Activated CD4-positive, alpha-beta memory T cell treated with anti-CD3 and anti-CD28 coated beads, Interleukin-2, amount 10 ng/mL, durations not matched to agents 7 days and 5 days (primary cell): ENCODE data around the gene APC2. TPM values are rescaled to one million over a fixed set of nuclear protein-coding genes. Genes with fewer than 3 reads are reported as not detected.
"Not testable (repeated sequence)": the region's sequence is repeated elsewhere in the genome, so short reads cannot be mapped to it uniquely, and the experiment has no call there.

Experiments
- CTCF ChIA-PET: fragments of 350-600 bp; sonication (Branson Sonifier 250); formaldehyde crosslinking; loops from one replicate; lab custom pipeline; 2021; ENCODE audit warnings: antibody characterized with exemption, inconsistent platforms; lab: Charles Lee
- POLR2A ChIA-PET: fragments of 350-600 bp; sonication (Branson Sonifier 250); formaldehyde crosslinking; loops from one replicate; lab custom pipeline; 2021; ENCODE audit warnings: antibody characterized with exemption; lab: Charles Lee
- DNase-seq: peaks from one replicate; pipeline ENCODE4 v3.0.0-alpha.2; 2020
- H3K27ac Mint-ChIP-seq: one replicate; pipeline ENCODE4 v1.8.0; 2021; ENCODE audit warnings: mild to moderate bottlenecking, mixed read lengths
- H3K27me3 Mint-ChIP-seq: one replicate; pipeline ENCODE4 v1.8.0; 2021; ENCODE audit warnings: mixed read lengths
- H3K36me3 Mint-ChIP-seq: one replicate; pipeline ENCODE4 v1.8.0; 2021; ENCODE audit warnings: low read depth, mixed read lengths
- H3K4me1 Mint-ChIP-seq: one replicate; pipeline ENCODE4 v1.8.0; 2021; ENCODE audit warnings: mixed read lengths
- H3K4me3 Mint-ChIP-seq: one replicate; pipeline ENCODE4 v1.8.0; 2021; ENCODE audit warnings: mild to moderate bottlenecking, mixed read lengths
- H3K9me3 Mint-ChIP-seq: one replicate; pipeline ENCODE4 v1.8.0; 2021; ENCODE audit warnings: mixed read lengths
- total RNA-seq, 2 experiments: library from RNA; stranded (reverse); gene quantifications; one replicate each; pipeline ENCODE4 v1.2.3, GENCODE V29; 2021

Gene APC2
- total RNA-seq, 2 experiments from 2014 or later: 0.03 TPM; not detected in 1

DNA sequence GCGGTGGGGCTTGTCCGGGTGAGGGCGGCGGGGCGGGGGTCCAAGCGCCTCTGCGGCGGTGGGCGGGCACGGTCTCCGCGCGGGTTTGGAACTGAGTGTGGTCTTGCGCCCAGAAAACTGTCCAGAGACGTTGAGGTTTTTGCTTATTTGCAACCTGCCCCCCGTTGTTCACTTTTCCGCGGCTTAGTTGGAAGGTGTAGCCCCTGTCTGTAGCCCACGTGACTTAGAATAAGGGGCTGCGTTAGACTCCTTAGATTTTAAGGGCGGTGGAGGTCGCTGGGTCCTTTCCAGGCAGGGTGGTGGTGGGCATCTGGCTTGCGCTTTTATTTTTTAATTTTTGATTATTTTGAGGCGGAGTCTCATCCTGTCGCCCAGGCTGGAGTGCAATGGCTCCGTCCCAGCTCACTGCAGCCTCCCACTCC, 11.0 kb upstream of the APC2 start:
- DNase-seq: no peak
- peak overlapping the region; percentile 99 for H3K4me3 Mint-ChIP-seq
- ChIA-PET POLR2A (interaction anchor here (1.0 to 1.1 kb wide), 2 partner anchors 26 to 30 kb away, joined by 3 read pairs; no protein-coding TSS in a partner anchor), CTCF (no interaction called here)
- H3K36me3 Mint-ChIP-seq: peaks cover 50% of the 10 kb centered on the region
- peak overlapping the region; percentile 88 for H3K27ac Mint-ChIP-seq
- no peaks in the 10 kb centered on the region for H3K9me3 Mint-ChIP-seq
- peaks cover 39% of the 10 kb centered on the region for H3K4me1 Mint-ChIP-seq
- no peaks in the 10 kb centered on the region for H3K27me3 Mint-ChIP-seq

DNA sequence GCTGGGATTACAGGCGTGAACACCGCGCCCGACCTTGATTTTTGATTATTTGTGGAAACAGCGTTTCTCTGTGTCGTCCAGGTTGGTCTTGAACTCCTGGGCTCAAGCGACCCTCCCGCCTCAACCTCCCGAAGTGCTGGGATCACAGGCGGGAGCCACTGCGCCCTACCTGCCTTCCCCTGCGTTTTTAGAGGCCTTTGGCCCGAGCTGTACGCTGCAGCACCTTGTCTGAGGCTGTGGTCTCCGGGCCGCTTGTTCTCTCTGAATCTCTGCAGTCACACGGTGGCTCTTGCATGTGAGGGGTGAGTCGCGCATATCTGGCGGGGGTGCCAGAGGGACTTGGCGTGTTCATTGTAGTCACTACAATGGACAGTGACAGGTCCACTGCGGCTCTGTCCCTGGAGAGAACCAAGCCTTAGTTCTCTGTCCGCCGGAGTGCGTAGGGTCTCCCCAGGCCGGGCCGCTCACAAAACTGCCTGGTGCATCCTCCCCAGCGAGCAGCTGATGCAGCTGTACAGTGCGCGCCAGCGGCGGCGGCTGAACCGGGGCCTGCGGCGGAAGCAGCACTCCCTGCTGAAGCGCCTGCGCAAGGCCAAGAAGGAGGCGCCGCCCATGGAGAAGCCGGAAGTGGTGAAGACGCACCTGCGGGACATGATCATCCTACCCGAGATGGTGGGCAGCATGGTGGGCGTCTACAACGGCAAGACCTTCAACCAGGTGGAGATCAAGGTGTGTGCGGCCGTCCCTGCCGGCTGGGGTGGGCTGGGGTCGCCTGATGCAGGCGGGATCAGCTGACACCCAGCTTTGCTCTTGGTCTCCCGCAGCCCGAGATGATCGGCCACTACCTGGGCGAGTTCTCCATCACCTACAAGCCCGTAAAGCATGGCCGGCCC, 10.2 kb upstream of the APC2 start:
- CTCF ChIA-PET: not testable (repeated sequence)
- H3K36me3 Mint-ChIP-seq: peaks cover 50% of the 10 kb centered on the region

DNA sequence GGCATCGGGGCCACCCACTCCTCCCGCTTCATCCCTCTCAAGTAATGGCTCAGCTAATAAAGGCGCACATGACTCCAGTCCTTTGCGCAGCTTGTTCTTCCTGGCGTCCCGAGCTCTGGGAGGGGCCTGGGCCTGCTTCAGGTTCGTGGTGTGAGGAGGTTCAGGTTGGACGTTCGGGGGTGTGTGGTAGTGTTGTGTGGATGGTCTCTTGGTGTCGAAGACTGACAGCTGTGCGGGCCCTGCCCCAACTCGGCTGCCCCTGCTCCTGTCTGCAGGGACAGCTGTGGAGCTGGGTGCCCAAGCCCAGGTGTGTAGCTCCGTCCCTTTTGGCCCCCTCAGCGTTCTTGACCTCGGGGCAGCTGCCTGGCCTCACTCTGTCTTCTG, 9.5 kb upstream of the APC2 start:
- POLR2A ChIA-PET: interaction anchor here (0.7 to 1.4 kb wide), 3 partner anchors 30 to 32 kb away, joined by 3 to 4 read pairs (median 3); no protein-coding TSS in a partner anchor
- no peak for DNase-seq
- H3K4me3 Mint-ChIP-seq: peak overlapping the region; percentile 99
- H3K4me1 Mint-ChIP-seq: peaks cover 51% of the 10 kb centered on the region
- no peaks in the 10 kb centered on the region for H3K9me3 Mint-ChIP-seq
- CTCF ChIA-PET: no interaction called here
- peaks cover 47% of the 10 kb centered on the region for H3K36me3 Mint-ChIP-seq
- H3K27me3 Mint-ChIP-seq: peaks cover 2% of the 10 kb centered on the region
- no peak overlapping the region for H3K27ac Mint-ChIP-seq

More for the DNA sequence above, 10.2 kb upstream of the APC2 start:
- Mint-ChIP-seq H3K27ac (peak overlapping the region; percentile 88), H3K4me3 (peak overlapping the region; percentile 99), H3K4me1 (peaks cover 44% of the 10 kb centered on the region)
- DNase-seq: peak; percentile 46
- H3K9me3 Mint-ChIP-seq, H3K27me3 Mint-ChIP-seq: not testable (repeated sequence)
- POLR2A ChIA-PET: interaction anchor here (1.0 to 1.4 kb wide), 3 partner anchors 26 to 31 kb away, joined by 3 to 4 read pairs (median 3); no protein-coding TSS in a partner anchor

DNA sequence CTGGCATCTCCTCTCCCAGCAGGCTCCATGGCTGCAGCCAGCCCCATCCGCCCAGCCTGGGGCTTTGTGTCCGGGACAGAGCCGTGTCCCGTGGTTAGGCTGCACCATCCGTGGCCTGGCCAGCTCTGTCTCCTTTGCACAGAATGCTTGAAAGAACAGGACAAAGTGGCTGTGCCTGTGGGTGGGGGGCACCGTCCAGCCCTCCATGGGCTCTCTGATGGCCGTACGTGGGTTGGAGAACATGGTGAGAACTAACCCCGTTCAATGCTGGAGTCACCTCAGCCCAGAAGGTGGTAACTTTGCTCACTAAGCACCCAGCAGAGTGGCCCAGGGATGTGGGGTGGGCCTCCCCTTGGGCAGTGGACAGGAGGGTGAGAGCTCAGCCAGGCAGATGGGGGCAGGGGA, 8.9 kb upstream of the APC2 start:
- peaks cover 52% of the 10 kb centered on the region for H3K4me1 Mint-ChIP-seq
- POLR2A ChIA-PET: interaction anchor here (0.7 to 1.2 kb wide), 2 partner anchors 30 to 32 kb away, joined by 3 read pairs; no protein-coding TSS in a partner anchor
- H3K27ac Mint-ChIP-seq: no peak overlapping the region
- CTCF ChIA-PET: no interaction called here
- peak overlapping the region; percentile 99 for H3K4me3 Mint-ChIP-seq
- peaks cover 3% of the 10 kb centered on the region for H3K27me3 Mint-ChIP-seq
- DNase-seq: no peak
- no peaks in the 10 kb centered on the region for H3K9me3 Mint-ChIP-seq
- H3K36me3 Mint-ChIP-seq: peaks cover 43% of the 10 kb centered on the region

DNA sequence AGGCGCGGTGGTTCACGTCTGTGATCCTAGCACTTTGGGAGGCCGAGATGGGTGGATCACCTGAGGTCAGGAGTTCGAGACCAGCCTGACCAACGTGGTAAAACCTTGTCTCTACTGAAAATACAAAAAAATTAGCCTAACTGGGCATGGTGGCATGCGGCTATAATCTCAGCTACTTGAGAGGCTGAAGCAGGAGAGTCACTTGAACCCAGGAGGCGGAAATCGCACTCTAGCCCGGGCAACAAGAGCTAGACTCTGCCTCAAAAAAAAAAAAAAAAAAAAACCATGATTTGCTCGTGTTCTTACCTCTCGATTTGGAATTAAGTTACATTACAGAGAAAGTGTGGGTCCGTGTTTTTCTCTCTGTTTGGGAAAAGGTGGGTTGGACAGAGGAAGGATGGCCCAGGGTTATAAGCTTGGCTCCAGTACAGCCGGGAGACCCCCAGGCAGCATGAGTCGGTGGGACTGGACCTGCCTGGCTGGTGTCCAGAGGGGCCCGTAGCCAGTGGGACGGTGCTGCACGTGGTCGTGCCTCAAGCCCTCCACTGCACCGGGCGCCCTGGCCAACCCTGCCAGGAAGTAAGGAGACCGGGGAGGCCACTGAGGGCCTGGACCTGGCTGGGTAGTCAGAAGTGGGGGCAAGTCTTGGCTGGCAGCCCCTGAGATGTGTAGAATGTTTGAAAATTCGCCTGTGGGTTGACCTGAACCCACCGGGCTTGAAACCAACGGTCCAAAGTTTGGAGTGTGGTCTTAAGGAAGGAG, 8.1 kb upstream of the APC2 start:
- Mint-ChIP-seq H3K4me3 (no peak overlapping the region), H3K36me3 (peaks cover 43% of the 10 kb centered on the region), H3K9me3 (no peaks in the 10 kb centered on the region), H3K27me3 (peaks cover 6% of the 10 kb centered on the region), H3K27ac (no peak overlapping the region), H3K4me1 (peaks cover 52% of the 10 kb centered on the region)
- DNase-seq: no peak
- CTCF ChIA-PET: interaction anchor here (1.0 kb wide), 1 partner anchor 29 kb away, joined by 3 read pairs; no protein-coding TSS in a partner anchor
- POLR2A ChIA-PET: interaction anchor here (1.3 kb wide), 1 partner anchor 30 kb away, joined by 3 read pairs; no protein-coding TSS in a partner anchor

DNA sequence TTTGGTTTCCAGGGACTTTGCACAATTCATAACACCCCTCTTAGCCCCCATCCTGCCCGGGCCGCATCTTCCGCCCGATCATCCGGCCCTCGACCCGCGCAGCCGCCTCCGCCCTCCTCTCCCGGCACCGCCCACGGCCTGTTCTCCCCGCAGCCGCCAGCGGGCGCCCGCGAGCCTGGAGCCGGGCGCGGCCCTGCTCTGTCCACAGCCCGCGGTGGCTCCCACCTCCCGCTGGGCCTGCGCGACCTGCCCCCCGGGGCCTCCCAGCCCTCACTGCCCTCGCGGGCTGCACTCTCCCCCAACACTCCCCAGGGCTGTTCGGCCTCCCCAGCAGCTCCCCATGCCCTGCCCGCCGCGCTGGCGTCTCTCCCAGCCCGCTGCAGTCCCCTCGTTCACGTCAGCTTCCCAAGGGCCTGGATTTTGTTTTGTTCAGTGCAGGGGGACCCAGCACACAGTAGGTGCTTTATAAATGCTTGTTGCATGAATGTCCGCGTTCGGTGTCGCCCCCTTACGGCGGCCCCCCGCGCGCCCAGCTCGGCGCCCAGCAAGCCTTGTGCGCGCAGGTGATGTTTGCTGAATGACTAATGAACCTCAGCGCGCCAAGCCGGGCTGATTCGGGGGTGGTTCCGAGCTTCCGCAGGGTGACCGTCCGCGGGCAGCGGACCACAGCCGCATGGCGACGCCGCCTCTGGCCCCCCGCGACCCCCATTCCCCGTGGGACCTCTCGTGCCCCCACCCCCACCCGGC, 4.6 kb upstream of the APC2 start:
- H3K27ac Mint-ChIP-seq: peak overlapping the region; percentile 27
- ChIA-PET POLR2A (interaction anchor here (1.1 to 1.6 kb wide), 7 partner anchors 10 to 33 kb away, joined by 3 to 5 read pairs (median 3); no protein-coding TSS in a partner anchor), CTCF (interaction anchor here (0.6 to 2.6 kb wide), 8 partner anchors 10 to 201 kb away, joined by 3 to 10 read pairs (median 4); no protein-coding TSS in a partner anchor)
- peaks cover 29% of the 10 kb centered on the region for H3K27me3 Mint-ChIP-seq
- DNase-seq: peak; percentile 84
- peaks cover 44% of the 10 kb centered on the region for H3K4me1 Mint-ChIP-seq
- no peaks in the 10 kb centered on the region for H3K9me3 Mint-ChIP-seq
- H3K4me3 Mint-ChIP-seq: peak overlapping the region; percentile 70
- peaks cover 26% of the 10 kb centered on the region for H3K36me3 Mint-ChIP-seq

DNA sequence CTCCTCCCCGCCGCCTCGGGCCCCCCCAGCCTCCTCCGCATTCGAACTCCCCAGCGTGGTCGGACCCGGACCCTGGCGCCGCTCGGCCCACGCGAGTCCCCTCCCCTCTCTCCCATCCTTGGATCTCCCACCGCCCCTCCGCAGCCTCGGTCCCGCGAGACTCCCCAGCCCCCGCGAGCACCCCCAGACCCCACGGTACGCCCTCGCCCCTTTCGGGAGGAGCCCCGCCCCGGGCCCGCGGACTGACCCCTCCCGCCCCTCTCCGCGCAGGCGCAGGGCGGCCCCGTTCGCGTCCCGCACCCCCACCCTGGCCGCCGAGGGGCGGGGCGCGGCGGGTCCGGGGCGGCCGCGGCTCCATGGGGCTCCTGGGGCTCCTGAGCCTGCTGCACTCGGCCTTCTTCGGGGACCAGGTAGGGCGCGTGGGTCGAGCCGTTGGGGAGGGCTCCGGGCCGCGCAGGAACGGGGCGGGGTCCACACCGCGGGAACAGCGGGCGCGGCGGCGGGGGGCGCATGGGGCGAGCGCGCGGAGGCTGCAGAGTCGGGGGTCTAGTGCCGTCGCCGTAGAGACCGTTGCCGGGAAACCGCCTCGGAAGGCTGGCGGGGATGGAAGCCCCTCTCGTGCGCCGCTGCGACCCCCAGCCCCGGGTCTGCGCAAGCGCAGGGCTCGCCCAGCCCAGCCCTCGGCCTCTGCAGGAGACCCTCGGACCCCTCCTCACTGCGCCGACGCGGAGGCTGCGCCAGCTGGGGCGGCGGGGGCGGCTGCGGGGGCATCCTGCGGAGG, 3.8 kb upstream of the APC2 start:
- DNase-seq: no peak
- ChIA-PET POLR2A (interaction anchor here (1.1 to 1.6 kb wide), 4 partner anchors 10 to 26 kb away, joined by 3 to 5 read pairs (median 4); no protein-coding TSS in a partner anchor), CTCF (interaction anchor here (0.6 to 1.6 kb wide), 5 partner anchors 9 to 202 kb away, joined by 3 to 4 read pairs (median 4); no protein-coding TSS in a partner anchor)
- no peaks in the 10 kb centered on the region for H3K9me3 Mint-ChIP-seq
- H3K27me3 Mint-ChIP-seq: peaks cover 36% of the 10 kb centered on the region
- no peak overlapping the region for H3K4me3 Mint-ChIP-seq
- H3K36me3 Mint-ChIP-seq: peaks cover 19% of the 10 kb centered on the region
- H3K27ac Mint-ChIP-seq: no peak overlapping the region
- peaks cover 40% of the 10 kb centered on the region for H3K4me1 Mint-ChIP-seq

DNA sequence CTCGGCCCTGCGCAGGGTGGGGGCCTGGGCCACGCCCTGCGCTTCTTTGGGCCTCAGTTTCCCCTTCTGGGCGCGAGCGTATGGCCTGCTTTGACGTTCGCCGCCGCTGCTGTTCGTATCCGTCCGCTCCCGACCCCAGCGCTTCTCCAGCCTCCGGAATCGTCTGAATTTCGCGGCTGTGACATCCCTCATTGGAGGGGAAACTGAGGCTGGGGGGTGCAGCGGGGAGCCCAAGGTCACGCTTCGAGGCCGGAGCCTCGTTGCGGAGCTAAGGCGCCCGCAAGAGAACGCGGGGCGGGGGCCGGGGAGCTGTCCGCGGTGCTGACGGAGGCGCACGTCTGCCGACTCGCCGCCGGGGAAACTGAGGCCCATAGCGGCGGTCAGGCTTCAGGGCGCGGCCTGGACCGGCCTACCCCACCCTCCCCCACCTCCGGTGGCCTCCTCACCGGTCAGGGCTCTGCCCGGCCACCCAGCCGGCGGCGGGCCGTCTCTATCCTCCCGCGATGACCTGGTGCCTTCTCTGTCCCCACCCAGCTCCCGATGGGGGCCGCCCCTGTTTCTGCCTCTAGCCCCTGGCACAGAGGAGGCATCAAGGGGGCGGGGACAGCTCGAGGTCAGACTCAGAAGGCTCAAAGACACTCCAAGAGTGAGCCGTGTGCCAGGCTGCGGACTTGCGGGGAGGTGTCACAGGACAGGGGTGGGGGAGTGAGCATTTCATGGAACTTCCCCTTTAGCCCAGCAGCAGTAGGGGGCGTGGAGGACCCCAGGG, 3.0 kb upstream of the APC2 start:
- Mint-ChIP-seq H3K36me3 (peaks cover 11% of the 10 kb centered on the region), H3K27me3 (peaks cover 43% of the 10 kb centered on the region), H3K9me3 (no peaks in the 10 kb centered on the region), H3K27ac (peak overlapping the region; percentile 44), H3K4me3 (peak overlapping the region; percentile 30), H3K4me1 (peaks cover 35% of the 10 kb centered on the region)
- CTCF ChIA-PET: interaction anchor here (0.7 kb wide), 1 partner anchor 11 kb away, joined by 3 read pairs; no protein-coding TSS in a partner anchor
- POLR2A ChIA-PET: no interaction called here
- DNase-seq: peak; percentile 37

DNA sequence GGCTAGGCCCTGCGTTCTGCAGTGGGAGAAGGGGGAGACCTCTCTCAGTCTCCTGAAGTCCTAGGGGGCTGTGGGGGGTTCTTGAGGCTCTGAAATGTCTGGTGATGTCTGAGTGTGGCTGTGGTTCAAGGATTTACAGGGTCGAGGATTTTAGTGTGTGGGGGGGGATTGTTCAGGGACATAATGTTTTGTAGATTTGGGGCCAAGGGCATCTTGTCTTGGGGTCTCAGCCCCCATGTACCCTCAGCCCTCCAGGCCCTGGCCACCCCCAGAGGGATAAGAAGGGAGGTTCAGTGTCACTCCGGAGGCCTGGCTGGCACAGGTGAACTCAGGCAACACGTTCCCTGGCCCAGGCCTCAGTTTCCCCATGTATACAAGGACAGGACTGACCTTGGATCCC, 2.4 kb upstream of the APC2 start:
- H3K4me1 Mint-ChIP-seq: peaks cover 30% of the 10 kb centered on the region
- H3K4me3 Mint-ChIP-seq: peak overlapping the region; percentile 30
- peaks cover 5% of the 10 kb centered on the region for H3K36me3 Mint-ChIP-seq
- POLR2A ChIA-PET: no interaction called here
- DNase-seq: no peak
- CTCF ChIA-PET: interaction anchor here (0.7 kb wide), 1 partner anchor 11 kb away, joined by 3 read pairs; no protein-coding TSS in a partner anchor
- peak overlapping the region; percentile 40 for H3K27ac Mint-ChIP-seq
- no peaks in the 10 kb centered on the region for H3K9me3 Mint-ChIP-seq
- H3K27me3 Mint-ChIP-seq: peaks cover 44% of the 10 kb centered on the region

DNA sequence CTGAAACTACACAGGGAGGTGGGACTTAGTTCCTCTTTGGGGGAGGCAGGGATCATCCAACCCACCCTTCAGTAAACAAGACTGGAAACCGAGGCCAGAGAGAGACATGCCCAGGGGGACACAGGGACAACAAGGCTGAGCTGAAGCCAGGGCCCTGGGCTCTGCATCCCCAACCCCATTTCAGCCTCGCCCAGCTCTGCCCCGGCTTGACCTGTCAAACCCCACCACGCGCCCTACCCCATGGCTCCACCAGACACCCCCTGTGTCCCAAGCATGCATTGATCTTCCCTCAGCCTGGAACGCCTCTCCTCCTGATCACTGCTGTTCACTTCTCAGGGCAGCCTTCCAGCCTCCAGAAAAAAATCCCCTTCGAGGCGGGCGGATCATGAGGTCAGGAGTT, 2.0 kb upstream of the APC2 start:
- Mint-ChIP-seq H3K36me3 (peaks cover under 1% of the 10 kb centered on the region), H3K9me3 (no peaks in the 10 kb centered on the region), H3K4me1 (peaks cover 26% of the 10 kb centered on the region), H3K27me3 (peaks cover 47% of the 10 kb centered on the region), H3K4me3 (no peak overlapping the region), H3K27ac (no peak overlapping the region)
- CTCF ChIA-PET: no interaction called here
- POLR2A ChIA-PET: no interaction called here
- no peak for DNase-seq
